NCI-H2196 treated with DMSO at 0.1 percent for 48 hours (cell line): ENCODE measurements around the gene CEPT1.

Experiments
- DNase-seq: peaks from one replicate; lab custom pipeline; 2025; ENCODE audit not compliant: unreplicated experiment; lab: John Stamatoyannopoulos, UW

CEPT1 gene

GRCh38 chr1:111225717-111226400 lies 85.8 kb downstream of the CEPT1 start:
- no peak for DNase-seq

- DNase-seq, result no peak
These were observed 87.4 kb downstream of the CEPT1 start, which contains the start of gene CHI3L2 for GRCh38 chr1:111227434-111227833. CHI3L2 (plus strand) TSS chr1:111227713; CDS start chr1:111227730, 17 bp downstream.

GRCh38 chr1:111227851-111228747 lies 88.1 kb downstream of the CEPT1 start:
- DNase-seq, result no peak

GRCh38 chr1:111228748-111229126 lies 88.7 kb downstream of the CEPT1 start:
- no peak for DNase-seq

- no peak for DNase-seq
These were observed 92.1 kb downstream of the CEPT1 start for GRCh38 chr1:111232134-111232533.

- DNase-seq, result no peak
These were observed 94.2 kb downstream of the CEPT1 start for GRCh38 chr1:111234258-111234657.
